WTC11 (cell line): ENCODE measurements around the gene COL11A1. TPM values are rescaled to one million over a fixed set of nuclear protein-coding genes. Genes with fewer than 3 reads are reported as not detected.

Experiments
- ATAC-seq: fragments of 200-7000 bp; cut with Tn5 transposase; 2 replicates; pipeline ENCODE4 v1.10.0; 2021; ENCODE audit warnings: mild to moderate bottlenecking, moderate library complexity
- CTCF ChIA-PET: fragments of 300-600 bp; sonication (Branson Sonifier 250); formaldehyde crosslinking; loops from one replicate; lab custom pipeline; 2021; ENCODE audit warnings: antibody characterized with exemption; lab: Charles Lee
- POLR2A ChIA-PET: fragments of 350-600 bp; sonication (Branson Sonifier 250); formaldehyde crosslinking; loops from one replicate; lab custom pipeline; 2021; ENCODE audit warnings: antibody characterized with exemption; lab: Charles Lee
- DNase-seq: peaks from one replicate; pipeline ENCODE4 v3.0.0; 2021; ENCODE audit warnings: low spot score
- H3K27ac Mint-ChIP-seq: 2 replicates; pipeline ENCODE4 v1.8.0; 2021; ENCODE audit warnings: mixed read lengths
- H3K27me3 Mint-ChIP-seq: 2 replicates; pipeline ENCODE4 v1.8.0; 2021; ENCODE audit warnings: low read depth, mild to moderate bottlenecking, moderate library complexity, mixed read lengths
- H3K36me3 Mint-ChIP-seq: 2 replicates; pipeline ENCODE4 v1.8.0; 2021; ENCODE audit warnings: mixed read lengths
- H3K4me1 Mint-ChIP-seq: 2 replicates; pipeline ENCODE4 v1.8.0; 2022; ENCODE audit warnings: mixed read lengths
- H3K4me3 Mint-ChIP-seq: 2 replicates; pipeline ENCODE4 v1.8.0; 2021; ENCODE audit warnings: mild to moderate bottlenecking, moderate library complexity, mixed read lengths
- H3K9me3 Mint-ChIP-seq: 2 replicates; pipeline ENCODE4 v1.8.0; 2021; ENCODE audit warnings: mixed read lengths
- ARID4B ChIP-seq: sonication (generic); formaldehyde crosslinking; IDR thresholded peaks from 2 replicates; pipeline ENCODE4 v1.8.0; 2023; ENCODE audit warnings: missing genetic modification reagents, mild to moderate bottlenecking, borderline replicate concordance
- CTCF ChIP-seq: fragments of 200-600 bp; IDR thresholded peaks from 2 replicates; pipeline ENCODE4 v1.8.0; 2022; ENCODE audit warnings: antibody characterized with exemption
- EMX1 ChIP-seq: fragments of 250-450 bp; sonication (Bioruptor Pico); IDR thresholded peaks from 2 replicates; pipeline ENCODE4 v1.8.0; 2021; ENCODE audit warnings: mild to moderate bottlenecking
- ESRRA ChIP-seq: sonication (generic); formaldehyde crosslinking; IDR thresholded peaks from 2 replicates; pipeline ENCODE4 v1.8.1; 2022; ENCODE audit warnings: mild to moderate bottlenecking, missing genetic modification reagents, borderline replicate concordance
- ETV6 ChIP-seq: sonication (generic); formaldehyde crosslinking; IDR thresholded peaks from 2 replicates; pipeline ENCODE4 v1.8.1; 2022; ENCODE audit warnings: mild to moderate bottlenecking, missing genetic modification reagents
- FOXJ3 ChIP-seq: sonication (generic); formaldehyde crosslinking; IDR thresholded peaks from 2 replicates; pipeline ENCODE4 v1.9.0; 2021; ENCODE audit warnings: missing genetic modification reagents, mild to moderate bottlenecking, borderline replicate concordance
- GABPB1 ChIP-seq: sonication (generic); formaldehyde crosslinking; IDR thresholded peaks from 2 replicates; pipeline ENCODE4 v1.8.1; 2023; ENCODE audit warnings: mild to moderate bottlenecking, missing genetic modification reagents
- GRHL2 ChIP-seq: fragments of 250-450 bp; sonication (Bioruptor Pico); IDR thresholded peaks from 2 replicates; pipeline ENCODE4 v1.8.0; 2022; ENCODE audit warnings: mild to moderate bottlenecking, moderate library complexity; ENCODE audit not compliant: insufficient replicate concordance, severe bottlenecking
- HMGA2 ChIP-seq: fragments of 250-450 bp; sonication (Bioruptor Pico); IDR thresholded peaks from 2 replicates; pipeline ENCODE4 v1.4.0; 2021; ENCODE audit warnings: mild to moderate bottlenecking, moderate library complexity
- JAZF1 ChIP-seq: fragments of 250-450 bp; sonication (Bioruptor Pico); IDR thresholded peaks from 2 replicates; pipeline ENCODE4 v1.9.0; 2021; ENCODE audit warnings: moderate library complexity, mild to moderate bottlenecking, inconsistent platforms
- MXD4 ChIP-seq: fragments of 250-450 bp; sonication (Bioruptor Pico); IDR thresholded peaks from 2 replicates; pipeline ENCODE4 v1.8.0; 2021; ENCODE audit warnings: mild to moderate bottlenecking, moderate library complexity, borderline replicate concordance
- NFATC4 ChIP-seq: fragments of 250-450 bp; sonication (Bioruptor Pico); IDR thresholded peaks from 2 replicates; pipeline ENCODE4 v1.9.0; 2021; ENCODE audit warnings: mild to moderate bottlenecking
- NR2C2 ChIP-seq: sonication (generic); formaldehyde crosslinking; IDR thresholded peaks from 2 replicates; pipeline ENCODE4 v1.8.0; 2022; ENCODE audit warnings: mild to moderate bottlenecking, missing genetic modification reagents
- NR3C1 ChIP-seq: sonication (generic); formaldehyde crosslinking; conservative IDR thresholded peaks from 2 replicates; pipeline ENCODE4 v1.8.1; 2023; ENCODE audit warnings: low read depth, mild to moderate bottlenecking, missing genetic modification reagents
- TEAD1 ChIP-seq: sonication (generic); formaldehyde crosslinking; IDR thresholded peaks from 2 replicates; pipeline ENCODE4 v1.8.0; 2022; ENCODE audit warnings: mild to moderate bottlenecking, missing genetic modification reagents
- USF1 ChIP-seq: sonication (generic); formaldehyde crosslinking; IDR thresholded peaks from 2 replicates; pipeline ENCODE4 v1.8.0; 2022; ENCODE audit warnings: mild to moderate bottlenecking, missing genetic modification reagents
- ZNF396 ChIP-seq: fragments of 250-450 bp; sonication (Bioruptor Pico); IDR thresholded peaks from 2 replicates; pipeline ENCODE4 v1.8.0; 2021; ENCODE audit warnings: mild to moderate bottlenecking, moderate library complexity, borderline replicate concordance
- ZNF423 ChIP-seq: fragments of 250-450 bp; sonication (Bioruptor Pico); IDR thresholded peaks from 2 replicates; pipeline ENCODE4 v2.1.2; 2022; ENCODE audit warnings: mild to moderate bottlenecking, moderate library complexity
- total RNA-seq: library from RNA; stranded (reverse); gene quantifications from 3 replicates; pipeline ENCODE4 v1.2.3, GENCODE V29; 2021
- TF ChIP-seq, protein P1 (sequence below): sonication (generic); formaldehyde crosslinking; IDR thresholded peaks from 2 replicates; pipeline ENCODE4 v1.8.1; 2022; ENCODE audit warnings: mild to moderate bottlenecking, moderate library complexity, missing genetic modification reagents
- TF ChIP-seq, protein P2 (sequence below): sonication (generic); formaldehyde crosslinking; IDR thresholded peaks from 2 replicates; pipeline ENCODE4 v1.8.1; 2022; ENCODE audit warnings: mild to moderate bottlenecking, missing genetic modification reagents, moderate library complexity, borderline replicate concordance
- TF ChIP-seq, protein P3 (sequence below): fragments of 250-450 bp; sonication (Bioruptor Pico); IDR thresholded peaks from 2 replicates; pipeline ENCODE4 v1.9.0; 2021; ENCODE audit warnings: mild to moderate bottlenecking, borderline replicate concordance

Gene COL11A1
- total RNA-seq, 1 experiment from 2014 or later: 13.1 TPM

DNA sequence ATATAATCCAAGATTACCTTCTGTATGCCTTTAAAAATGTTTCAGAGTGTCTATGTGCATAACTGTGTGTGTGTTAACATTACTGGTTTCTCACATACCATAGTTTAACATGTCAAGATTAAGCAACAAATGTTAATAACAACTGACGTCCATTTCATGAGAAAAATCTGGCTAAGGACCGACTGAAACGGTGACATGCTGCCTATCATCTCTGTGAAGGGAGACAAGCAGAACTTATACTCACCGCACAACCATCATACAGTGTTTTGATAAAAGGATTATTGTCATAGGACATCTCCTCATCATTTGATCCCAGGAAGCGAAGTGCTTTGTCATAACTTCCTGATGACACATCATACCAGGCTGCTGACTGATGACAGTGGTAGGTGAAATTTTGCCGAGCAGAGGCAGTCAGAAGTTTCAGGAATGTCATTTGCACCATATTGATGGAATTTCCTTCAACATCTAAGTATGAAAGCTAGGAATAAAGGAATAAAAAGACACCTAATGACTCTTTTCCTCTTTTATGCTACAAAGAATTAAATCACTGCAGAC is 228.8 kb downstream of the COL11A1 start (continued):
- TF ChIP-seq ARID4B (no peak), TEAD1 (CRISPR knock-in tag) (no peak), JAZF1 (CRISPR knock-in tag) (no peak), GABPB1 (no peak), ZNF396 (CRISPR knock-in tag) (no peak), FOXJ3 (CRISPR knock-in tag) (no peak)
- TF ChIP-seq, protein P1, sequence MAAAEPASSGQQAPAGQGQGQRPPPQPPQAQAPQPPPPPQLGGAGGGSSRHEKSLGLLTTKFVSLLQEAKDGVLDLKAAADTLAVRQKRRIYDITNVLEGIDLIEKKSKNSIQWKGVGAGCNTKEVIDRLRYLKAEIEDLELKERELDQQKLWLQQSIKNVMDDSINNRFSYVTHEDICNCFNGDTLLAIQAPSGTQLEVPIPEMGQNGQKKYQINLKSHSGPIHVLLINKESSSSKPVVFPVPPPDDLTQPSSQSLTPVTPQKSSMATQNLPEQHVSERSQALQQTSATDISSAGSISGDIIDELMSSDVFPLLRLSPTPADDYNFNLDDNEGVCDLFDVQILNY (CRISPR knock-in tag): no peak

GRCh38 chr1:102875756-102876155 is 232.6 kb downstream of the COL11A1 start:
- CTCF ChIA-PET: no interaction called here
- peaks cover 23% of the 10 kb centered on the region for H3K9me3 Mint-ChIP-seq

More at GRCh38 chr1:102875756-102876155, 232.6 kb downstream of the COL11A1 start:
- no peaks in the 10 kb centered on the region for H3K27me3 Mint-ChIP-seq
- TF ChIP-seq JAZF1 (CRISPR knock-in tag) (no peak), GRHL2 (CRISPR knock-in tag) (no peak), USF1 (no peak), ESRRA (no peak), NR2C2 (CRISPR knock-in tag) (no peak), EMX1 (CRISPR knock-in tag) (no peak), ZNF423 (CRISPR knock-in tag) (no peak), ETV6 (CRISPR knock-in tag) (no peak), NR3C1 (no peak), GABPB1 (no peak), MXD4 (CRISPR knock-in tag) (no peak), NFATC4 (CRISPR knock-in tag) (no peak), HMGA2 (CRISPR knock-in tag) (no peak), CTCF (no peak)
- TF ChIP-seq, protein P2, sequence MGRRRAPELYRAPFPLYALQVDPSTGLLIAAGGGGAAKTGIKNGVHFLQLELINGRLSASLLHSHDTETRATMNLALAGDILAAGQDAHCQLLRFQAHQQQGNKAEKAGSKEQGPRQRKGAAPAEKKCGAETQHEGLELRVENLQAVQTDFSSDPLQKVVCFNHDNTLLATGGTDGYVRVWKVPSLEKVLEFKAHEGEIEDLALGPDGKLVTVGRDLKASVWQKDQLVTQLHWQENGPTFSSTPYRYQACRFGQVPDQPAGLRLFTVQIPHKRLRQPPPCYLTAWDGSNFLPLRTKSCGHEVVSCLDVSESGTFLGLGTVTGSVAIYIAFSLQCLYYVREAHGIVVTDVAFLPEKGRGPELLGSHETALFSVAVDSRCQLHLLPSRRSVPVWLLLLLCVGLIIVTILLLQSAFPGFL: no peak
- TF ChIP-seq, protein P3, sequence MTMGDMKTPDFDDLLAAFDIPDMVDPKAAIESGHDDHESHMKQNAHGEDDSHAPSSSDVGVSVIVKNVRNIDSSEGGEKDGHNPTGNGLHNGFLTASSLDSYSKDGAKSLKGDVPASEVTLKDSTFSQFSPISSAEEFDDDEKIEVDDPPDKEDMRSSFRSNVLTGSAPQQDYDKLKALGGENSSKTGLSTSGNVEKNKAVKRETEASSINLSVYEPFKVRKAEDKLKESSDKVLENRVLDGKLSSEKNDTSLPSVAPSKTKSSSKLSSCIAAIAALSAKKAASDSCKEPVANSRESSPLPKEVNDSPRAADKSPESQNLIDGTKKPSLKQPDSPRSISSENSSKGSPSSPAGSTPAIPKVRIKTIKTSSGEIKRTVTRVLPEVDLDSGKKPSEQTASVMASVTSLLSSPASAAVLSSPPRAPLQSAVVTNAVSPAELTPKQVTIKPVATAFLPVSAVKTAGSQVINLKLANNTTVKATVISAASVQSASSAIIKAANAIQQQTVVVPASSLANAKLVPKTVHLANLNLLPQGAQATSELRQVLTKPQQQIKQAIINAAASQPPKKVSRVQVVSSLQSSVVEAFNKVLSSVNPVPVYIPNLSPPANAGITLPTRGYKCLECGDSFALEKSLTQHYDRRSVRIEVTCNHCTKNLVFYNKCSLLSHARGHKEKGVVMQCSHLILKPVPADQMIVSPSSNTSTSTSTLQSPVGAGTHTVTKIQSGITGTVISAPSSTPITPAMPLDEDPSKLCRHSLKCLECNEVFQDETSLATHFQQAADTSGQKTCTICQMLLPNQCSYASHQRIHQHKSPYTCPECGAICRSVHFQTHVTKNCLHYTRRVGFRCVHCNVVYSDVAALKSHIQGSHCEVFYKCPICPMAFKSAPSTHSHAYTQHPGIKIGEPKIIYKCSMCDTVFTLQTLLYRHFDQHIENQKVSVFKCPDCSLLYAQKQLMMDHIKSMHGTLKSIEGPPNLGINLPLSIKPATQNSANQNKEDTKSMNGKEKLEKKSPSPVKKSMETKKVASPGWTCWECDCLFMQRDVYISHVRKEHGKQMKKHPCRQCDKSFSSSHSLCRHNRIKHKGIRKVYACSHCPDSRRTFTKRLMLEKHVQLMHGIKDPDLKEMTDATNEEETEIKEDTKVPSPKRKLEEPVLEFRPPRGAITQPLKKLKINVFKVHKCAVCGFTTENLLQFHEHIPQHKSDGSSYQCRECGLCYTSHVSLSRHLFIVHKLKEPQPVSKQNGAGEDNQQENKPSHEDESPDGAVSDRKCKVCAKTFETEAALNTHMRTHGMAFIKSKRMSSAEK (CRISPR knock-in tag): no peak
- POLR2A ChIA-PET: no interaction called here
- no peak for DNase-seq
- no peak overlapping the region for H3K4me3 Mint-ChIP-seq
- peaks cover 4% of the 10 kb centered on the region; the same call in 1 of the 2 replicates for H3K4me1 Mint-ChIP-seq
- no peak overlapping the region for H3K27ac Mint-ChIP-seq
- H3K36me3 Mint-ChIP-seq: peaks cover 23% of the 10 kb centered on the region
- ATAC-seq: no peak
